Smooth muscle cell (in vitro differentiated cells): ENCODE data around the gene MED12L. TPM values are rescaled to one million over a fixed set of nuclear protein-coding genes. Genes with fewer than 3 reads are reported as not detected.

Experiments
- DNase-seq: peaks from one replicate; lab custom pipeline; 2025; ENCODE audit not compliant: unreplicated experiment; lab: John Stamatoyannopoulos, UW
- H2AFZ ChIP-seq: fragments of 200-600 bp; sonication (generic); 2 replicates; pipeline ENCODE4 v1.6.0; 2016; ENCODE audit warnings: antibody characterized with exemption, low read depth, mild to moderate bottlenecking
- H3F3A ChIP-seq: fragments of 200-600 bp; sonication (generic); 2 replicates; pipeline ENCODE4 v1.6.0; 2017; ENCODE audit warnings: antibody characterized with exemption, low read depth
- H3K27ac ChIP-seq: fragments of 200-600 bp; sonication (generic); 2 replicates; pipeline ENCODE4 v1.5.1; 2016; ENCODE audit warnings: low read depth, mild to moderate bottlenecking
- H3K27me3 ChIP-seq: fragments of 200-600 bp; sonication (generic); 2 replicates; pipeline ENCODE4 v1.6.1; 2016; ENCODE audit warnings: low read depth, mild to moderate bottlenecking
- H3K36me3 ChIP-seq: fragments of 200-600 bp; sonication (generic); 2 replicates; pipeline ENCODE4 v1.5.1; 2016; ENCODE audit warnings: low read depth
- H3K4me1 ChIP-seq: fragments of 200-600 bp; sonication (generic); 2 replicates; pipeline ENCODE4 v1.5.1; 2016; ENCODE audit warnings: low read depth
- H3K4me2 ChIP-seq: fragments of 200-600 bp; sonication (generic); 2 replicates; pipeline ENCODE4 v1.6.0; 2016; ENCODE audit warnings: mild to moderate bottlenecking
- H3K4me3 ChIP-seq: fragments of 200-600 bp; sonication (generic); 2 replicates; pipeline ENCODE4 v1.5.1; 2016; ENCODE audit warnings: mild to moderate bottlenecking
- H3K79me2 ChIP-seq: fragments of 200-600 bp; sonication (generic); 2 replicates; pipeline ENCODE4 v1.6.0; 2016; ENCODE audit warnings: low read depth, mild to moderate bottlenecking
- H3K9ac ChIP-seq: fragments of 200-600 bp; sonication (generic); 2 replicates; pipeline ENCODE4 v1.6.0; 2016; ENCODE audit warnings: low read depth
- H3K9me3 ChIP-seq: fragments of 200-600 bp; sonication (generic); replicated peaks from 2 replicates; pipeline ENCODE4 v1.5.1; 2016; ENCODE audit warnings: low read depth
- H4K20me1 ChIP-seq: fragments of 200-600 bp; sonication (generic); 2 replicates; pipeline ENCODE4 v1.6.0; 2016; ENCODE audit warnings: low read depth
- WGBS: methylation state at CpG from one replicate; pipeline ENCODE4 v1.1.7; 2016; ENCODE audit warnings: low lambda C conversion rate; 5-methylcytosine and 5-hydroxymethylcytosine counted together
- polyA plus RNA-seq: library from polyadenylated mRNA; unstranded; fragments of >200 nt; fragmentation: Nextera tagmentation; extraction: Ambion mirVana; gene quantifications from 2 replicates; pipeline ENCODE4 v1.2.1, GENCODE V29; 2016
- total RNA-seq: library from RNA; depleted of rRNA; stranded (reverse); fragments of >200 nt; gene quantifications from 2 replicates; pipeline ENCODE4 v1.2.3, GENCODE V29; 2014
- TF ChIP-seq, protein P1 (sequence below): fragments of 200-600 bp; sonication (generic); IDR thresholded peaks from 2 replicates; pipeline ENCODE4 v1.5.1; 2017; ENCODE audit warnings: borderline replicate concordance, mild to moderate bottlenecking, antibody characterized with exemption; ENCODE audit not compliant: insufficient read depth, poor library complexity, severe bottlenecking

Gene MED12L
- total and polyA plus RNA-seq, 2 experiments from 2014 or later, result 0.26 to 1.5 TPM

DNA sequence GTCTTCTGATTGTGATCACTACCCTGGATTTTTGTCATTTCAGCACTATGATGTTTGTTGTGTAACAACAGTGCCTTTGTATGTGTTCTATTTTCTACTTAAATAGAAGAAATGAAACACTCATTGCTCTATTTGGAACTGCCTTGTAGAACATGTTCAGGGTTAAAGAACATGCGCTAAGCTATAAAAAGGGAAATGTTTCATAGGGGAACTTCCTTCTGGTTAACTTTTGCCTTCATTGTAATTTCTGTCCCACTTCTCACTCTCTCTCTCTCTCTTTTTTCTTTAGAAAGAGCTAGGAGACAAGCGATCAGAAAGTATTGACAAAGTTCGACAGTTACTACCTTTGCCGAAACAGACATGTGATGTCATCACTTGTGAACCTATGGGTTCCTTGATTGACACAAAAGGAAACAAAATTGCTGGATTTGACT is 299.3 kb downstream of the MED12L start, which contains the start of gene P2RY12:
Gene P2RY12 (minus strand): TSS at position 13 of the 434 bp plus-strand sequence. CDS start 45,908 bp downstream, outside the sequence.
- H3K4me3 ChIP-seq, result no peak within 1 kb of the TSS
- H3F3A ChIP-seq, result no peaks in the 10 kb centered on the region
- TF ChIP-seq, protein P1, sequence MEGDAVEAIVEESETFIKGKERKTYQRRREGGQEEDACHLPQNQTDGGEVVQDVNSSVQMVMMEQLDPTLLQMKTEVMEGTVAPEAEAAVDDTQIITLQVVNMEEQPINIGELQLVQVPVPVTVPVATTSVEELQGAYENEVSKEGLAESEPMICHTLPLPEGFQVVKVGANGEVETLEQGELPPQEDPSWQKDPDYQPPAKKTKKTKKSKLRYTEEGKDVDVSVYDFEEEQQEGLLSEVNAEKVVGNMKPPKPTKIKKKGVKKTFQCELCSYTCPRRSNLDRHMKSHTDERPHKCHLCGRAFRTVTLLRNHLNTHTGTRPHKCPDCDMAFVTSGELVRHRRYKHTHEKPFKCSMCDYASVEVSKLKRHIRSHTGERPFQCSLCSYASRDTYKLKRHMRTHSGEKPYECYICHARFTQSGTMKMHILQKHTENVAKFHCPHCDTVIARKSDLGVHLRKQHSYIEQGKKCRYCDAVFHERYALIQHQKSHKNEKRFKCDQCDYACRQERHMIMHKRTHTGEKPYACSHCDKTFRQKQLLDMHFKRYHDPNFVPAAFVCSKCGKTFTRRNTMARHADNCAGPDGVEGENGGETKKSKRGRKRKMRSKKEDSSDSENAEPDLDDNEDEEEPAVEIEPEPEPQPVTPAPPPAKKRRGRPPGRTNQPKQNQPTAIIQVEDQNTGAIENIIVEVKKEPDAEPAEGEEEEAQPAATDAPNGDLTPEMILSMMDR, result no peak
- H3K36me3 ChIP-seq, result no peaks in the 10 kb centered on the region
- H3K4me1 ChIP-seq, result no peaks in the 10 kb centered on the region
- H3K27me3 ChIP-seq, result no peaks in the 10 kb centered on the region
- H3K79me2 ChIP-seq, result no peaks in the 10 kb centered on the region
- DNase-seq, result no peak
- no peaks in the 10 kb centered on the region for H4K20me1 ChIP-seq
- H3K27ac ChIP-seq, result no peak within 1 kb of the TSS
- H3K4me2 ChIP-seq, result no peak within 1 kb of the TSS
- H2AFZ ChIP-seq, result no peak within 1 kb of the TSS
- WGBS, result 96% methylated on average over 4 of the region's 4 CpGs
- no peak within 1 kb of the TSS for H3K9ac ChIP-seq
- no peaks in the 10 kb centered on the region for H3K9me3 ChIP-seq

DNA sequence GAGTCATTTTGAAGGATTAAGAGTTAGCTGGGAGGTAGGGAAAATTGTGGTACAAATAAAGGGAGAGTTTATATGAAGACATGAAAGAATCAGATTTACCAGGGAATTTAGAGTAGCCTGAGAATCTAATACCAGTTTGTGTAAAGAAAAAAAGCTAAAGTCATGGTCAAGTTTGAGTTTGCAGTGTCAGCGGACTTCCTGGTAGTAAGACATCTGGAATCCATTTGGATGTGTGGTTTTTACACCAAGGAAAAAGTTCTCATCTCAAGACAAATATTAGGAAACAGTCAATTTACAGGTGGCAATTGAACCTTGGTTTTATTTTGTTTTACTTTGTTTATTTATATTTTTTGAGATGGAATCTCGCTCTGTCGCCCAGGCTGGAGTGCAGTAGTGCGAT is 300.6 kb downstream of the MED12L start:
- no peak overlapping the region for H3K9ac ChIP-seq
- TF ChIP-seq, protein P1, result no peak
- WGBS, result 84% methylated on average over 4 of the region's 4 CpGs

DNA sequence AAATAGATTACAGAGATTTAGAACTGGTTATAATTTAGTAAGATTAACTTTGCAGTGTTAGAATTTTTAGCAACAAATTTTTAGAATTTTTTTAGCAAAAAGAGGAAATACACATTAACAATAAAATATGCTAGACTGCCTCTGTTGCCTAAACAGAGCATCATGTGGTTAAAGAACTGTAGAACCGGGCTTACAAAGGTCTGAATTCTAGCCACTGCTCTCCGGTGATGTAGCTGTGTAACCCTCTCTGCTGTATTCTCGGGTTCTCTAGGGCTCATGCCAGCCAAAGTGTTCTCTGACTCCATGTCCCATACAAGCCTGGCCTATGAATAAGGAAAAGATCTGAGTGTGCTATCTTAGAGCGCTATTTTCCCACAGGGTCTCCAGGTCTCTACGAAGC is 302.0 kb downstream of the MED12L start:
- H2AFZ ChIP-seq, result no peak overlapping the region
- no peaks in the 10 kb centered on the region for H3K9me3 ChIP-seq

More for the DNA sequence above, 300.6 kb downstream of the MED12L start:
- no peaks in the 10 kb centered on the region for H3K4me1 ChIP-seq
- no peak for DNase-seq
- H2AFZ ChIP-seq, result no peak overlapping the region
- no peaks in the 10 kb centered on the region for H3F3A ChIP-seq
- no peaks in the 10 kb centered on the region for H3K9me3 ChIP-seq
- no peaks in the 10 kb centered on the region for H4K20me1 ChIP-seq
- H3K27me3 ChIP-seq, result no peaks in the 10 kb centered on the region
- H3K27ac ChIP-seq, result no peak overlapping the region
- peak overlapping the region; percentile 36 for H3K4me2 ChIP-seq
- no peaks in the 10 kb centered on the region for H3K79me2 ChIP-seq
- no peaks in the 10 kb centered on the region for H3K36me3 ChIP-seq
- H3K4me3 ChIP-seq, result no peak overlapping the region

DNA sequence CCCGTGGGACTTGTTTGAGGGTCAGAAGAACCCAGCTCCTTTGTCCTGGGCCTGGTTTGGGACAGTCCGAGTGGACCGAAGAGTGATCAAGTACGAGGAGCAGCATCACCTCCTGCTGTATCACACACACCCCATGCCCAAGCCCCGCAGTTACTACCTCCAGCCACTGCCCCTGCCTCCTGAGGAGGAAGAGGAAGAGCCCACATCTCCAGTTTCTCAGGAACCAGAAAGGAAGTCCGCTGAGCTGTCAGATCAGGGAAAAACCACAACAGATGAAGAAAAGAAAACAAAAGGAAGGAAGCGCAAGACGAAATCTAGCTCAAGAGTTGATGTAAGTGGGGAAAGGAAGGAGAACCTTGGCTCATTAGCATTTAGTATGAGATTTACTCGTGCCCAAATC is 302.4 kb downstream of the MED12L start:
- WGBS, result 95% methylated on average over 9 of the region's 9 CpGs
- no peaks in the 10 kb centered on the region for H3K9me3 ChIP-seq

More for the DNA sequence above, 302.0 kb downstream of the MED12L start:
- no peaks in the 10 kb centered on the region for H3K4me1 ChIP-seq
- H4K20me1 ChIP-seq, result no peaks in the 10 kb centered on the region
- no peaks in the 10 kb centered on the region for H3K36me3 ChIP-seq
- H3K4me3 ChIP-seq, result no peak overlapping the region
- no peak overlapping the region for H3K4me2 ChIP-seq
- TF ChIP-seq, protein P1, result no peak
- no peak overlapping the region for H3K9ac ChIP-seq
- H3K27ac ChIP-seq, result no peak overlapping the region
- WGBS, result 93% methylated on average over 5 of the region's 5 CpGs
- H3K79me2 ChIP-seq, result no peaks in the 10 kb centered on the region
- no peaks in the 10 kb centered on the region for H3K27me3 ChIP-seq
- DNase-seq, result no peak
- H3F3A ChIP-seq, result no peaks in the 10 kb centered on the region

More for the DNA sequence above, 302.4 kb downstream of the MED12L start:
- H4K20me1 ChIP-seq, result no peaks in the 10 kb centered on the region
- no peaks in the 10 kb centered on the region for H3K79me2 ChIP-seq
- H2AFZ ChIP-seq, result no peak overlapping the region
- no peak overlapping the region for H3K9ac ChIP-seq
- DNase-seq, result no peak
- H3K36me3 ChIP-seq, result no peaks in the 10 kb centered on the region
- H3K27ac ChIP-seq, result no peak overlapping the region
- H3F3A ChIP-seq, result no peaks in the 10 kb centered on the region
- TF ChIP-seq, protein P1, result no peak
- no peaks in the 10 kb centered on the region for H3K4me1 ChIP-seq
- H3K4me2 ChIP-seq, result no peak overlapping the region
- H3K4me3 ChIP-seq, result no peak overlapping the region
- no peaks in the 10 kb centered on the region for H3K27me3 ChIP-seq
